ENCODE measurements around the gene CACNA1F. TPM values are rescaled to one million over a fixed set of nuclear protein-coding genes. Genes with fewer than 3 reads are reported as not detected.
A peak's percentile ranks its signal among the peaks of the same experiment; 100 is the strongest.

CACNA1F gene
- total RNA-seq (under 1 TPM; under 0.01 to 0.11 TPM), polyA plus RNA-seq (ENCODE audit: insufficient read length in 2 of 2) (under 1 TPM; 0.11 to 0.21 TPM)
- long read RNA-seq, donor 1: 0 reads
- long read RNA-seq, donor 2: 0 reads
- long read RNA-seq, donor 3: 0 reads
- long read RNA-seq, donor 4: 0 reads

GRCh38 chrX:49233176-49233575 lies at the start of gene CACNA1F:
Gene CACNA1F (minus strand): TSS chrX:49233340. CDS start chrX:49233309, 31 bp downstream.
- Histone ChIP-seq H3K36me3 (ENCODE audit: control insufficient read depth, insufficient read depth, low read length) (peaks cover 3% of the 10 kb centered on the region), H3K4me3 (ENCODE audit: low read depth, low read length) (no peak within 1 kb of the TSS), H3K4me1 (ENCODE audit: control insufficient read depth, insufficient read depth, low read length) (peaks cover 17% of the 10 kb centered on the region), H3K27me3 (ENCODE audit: control insufficient read depth, insufficient read depth, low read length) (peaks cover 2% of the 10 kb centered on the region), H3K9me3 (ENCODE audit: control insufficient read depth, insufficient read depth, low read length) (no peaks in the 10 kb centered on the region), H3K27ac (ENCODE audit: low read depth, low read length) (no peak within 1 kb of the TSS)
- WGBS (ENCODE audit: insufficient coverage): no CpG with 5 or more reads among the region's 9 CpGs
- no peak for DNase-seq (ENCODE audit: low read depth in 4 of 6, low spot score in 6 of 6)

DNA sequence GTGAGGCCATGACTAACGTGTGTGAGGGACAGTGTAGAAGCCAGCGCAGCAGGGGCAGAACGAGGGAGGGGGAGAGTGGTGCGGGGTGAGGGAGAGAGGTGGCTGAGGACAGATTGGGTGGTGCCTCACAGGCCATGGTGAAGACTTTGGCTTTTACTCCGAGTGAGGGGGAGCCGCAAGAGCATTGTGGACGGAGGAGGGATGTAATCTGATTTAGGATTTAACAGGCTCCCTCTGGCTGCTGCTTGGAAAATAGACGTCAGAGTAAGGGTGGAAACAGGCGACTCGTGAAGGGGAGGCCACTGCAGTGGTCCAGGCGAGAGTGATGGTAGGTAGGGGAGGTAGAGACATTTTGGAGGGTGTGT lies 49.5 kb upstream of the CACNA1F start:
- Histone ChIP-seq H3K4me3 (ENCODE audit: low read depth, low read length) (no peak overlapping the region), H3K27ac (ENCODE audit: low read depth, low read length) (no peak overlapping the region), H3K27me3 (ENCODE audit: control insufficient read depth, insufficient read depth, low read length) (no peaks in the 10 kb centered on the region), H3K4me1 (ENCODE audit: control insufficient read depth, insufficient read depth, low read length) (peaks cover 3% of the 10 kb centered on the region), H3K36me3 (ENCODE audit: control insufficient read depth, insufficient read depth, low read length) (peaks cover 17% of the 10 kb centered on the region), H3K9me3 (ENCODE audit: control insufficient read depth, insufficient read depth, low read length) (no peaks in the 10 kb centered on the region)
- whole genome bisulfite sequencing (ENCODE audit: insufficient coverage): 30% methylated on average over 10 of the region's 11 CpGs
- peak in 2 of 6 donors; percentile 33 to 44 for DNase-seq (ENCODE audit: low read depth in 4 of 6, low spot score in 6 of 6)

DNA sequence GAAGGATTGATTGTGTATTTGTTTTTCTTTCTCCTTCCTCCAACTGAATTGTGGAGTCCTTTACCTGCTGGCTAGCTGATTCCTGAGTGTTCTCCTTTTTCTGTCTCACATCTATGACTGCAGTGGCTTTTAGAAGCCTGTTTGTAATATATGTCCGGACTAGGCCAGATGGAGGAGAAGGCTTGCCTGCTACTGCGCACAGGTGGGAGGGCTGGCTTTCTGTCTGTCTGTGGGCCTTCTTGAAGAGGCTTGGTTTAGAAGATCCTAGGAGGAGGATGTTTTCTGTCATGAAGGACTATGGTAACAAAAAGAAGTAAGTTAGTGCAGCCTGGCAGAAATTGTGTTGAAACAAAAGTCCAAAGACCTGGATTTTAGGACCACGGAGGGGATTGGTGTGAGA lies 44.9 kb upstream of the CACNA1F start:
- Histone ChIP-seq H3K4me3 (ENCODE audit: low read depth, low read length) (no peak overlapping the region), H3K9me3 (ENCODE audit: control insufficient read depth, insufficient read depth, low read length) (no peaks in the 10 kb centered on the region), H3K36me3 (ENCODE audit: control insufficient read depth, insufficient read depth, low read length) (peaks cover 9% of the 10 kb centered on the region), H3K4me1 (ENCODE audit: control insufficient read depth, insufficient read depth, low read length) (peaks cover 7% of the 10 kb centered on the region), H3K27me3 (ENCODE audit: control insufficient read depth, insufficient read depth, low read length) (no peaks in the 10 kb centered on the region), H3K27ac (ENCODE audit: low read depth, low read length) (no peak overlapping the region)
- 82% methylated on average over 3 of the region's 3 CpGs for WGBS (ENCODE audit: insufficient coverage)
- DNase-seq (ENCODE audit: low read depth in 4 of 6, low spot score in 6 of 6): no peak

DNA sequence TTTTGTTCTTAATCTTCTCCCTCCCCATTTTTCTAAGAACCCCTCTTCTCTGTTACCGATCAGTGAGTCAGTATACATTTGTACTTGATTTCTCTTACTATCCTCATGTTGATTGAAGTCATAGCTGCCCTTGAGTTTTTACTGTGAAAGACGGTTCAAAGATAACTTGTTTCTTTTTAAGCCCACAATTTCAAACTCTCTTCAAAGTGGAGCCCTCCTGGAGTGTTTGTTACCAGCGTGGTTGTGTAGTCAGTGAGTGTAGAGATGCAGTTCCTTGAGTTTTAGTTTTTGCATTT lies 44.3 kb upstream of the CACNA1F start:
- Histone ChIP-seq H3K27me3 (ENCODE audit: control insufficient read depth, insufficient read depth, low read length) (no peaks in the 10 kb centered on the region), H3K27ac (ENCODE audit: low read depth, low read length) (no peak overlapping the region), H3K36me3 (ENCODE audit: control insufficient read depth, insufficient read depth, low read length) (peaks cover 9% of the 10 kb centered on the region), H3K4me3 (ENCODE audit: low read depth, low read length) (no peak overlapping the region), H3K9me3 (ENCODE audit: control insufficient read depth, insufficient read depth, low read length) (no peaks in the 10 kb centered on the region), H3K4me1 (ENCODE audit: control insufficient read depth, insufficient read depth, low read length) (peaks cover 5% of the 10 kb centered on the region)
- WGBS (ENCODE audit: insufficient coverage): 67% methylated on average over 1 of the region's 3 CpGs
- DNase-seq (ENCODE audit: low read depth in 4 of 6, low spot score in 6 of 6): no peak

GRCh38 chrX:49276671-49277534 lies 43.8 kb upstream of the CACNA1F start:
- Histone ChIP-seq H3K36me3 (ENCODE audit: control insufficient read depth, insufficient read depth, low read length) (peaks cover 9% of the 10 kb centered on the region), H3K9me3 (ENCODE audit: control insufficient read depth, insufficient read depth, low read length) (no peaks in the 10 kb centered on the region), H3K4me1 (ENCODE audit: control insufficient read depth, insufficient read depth, low read length) (peaks cover 11% of the 10 kb centered on the region), H3K27me3 (ENCODE audit: control insufficient read depth, insufficient read depth, low read length) (no peaks in the 10 kb centered on the region), H3K4me3 (ENCODE audit: low read depth, low read length) (no peak overlapping the region), H3K27ac (ENCODE audit: low read depth, low read length) (no peak overlapping the region)
- 74% methylated on average over 18 of the region's 19 CpGs for WGBS (ENCODE audit: insufficient coverage)
- no peak for DNase-seq (ENCODE audit: low read depth in 4 of 6, low spot score in 6 of 6)

GRCh38 chrX:49276207-49276606 lies 43.1 kb upstream of the CACNA1F start:
- peaks cover 12% of the 10 kb centered on the region for H3K4me1 ChIP-seq (ENCODE audit: control insufficient read depth, insufficient read depth, low read length)
- H3K4me3 ChIP-seq (ENCODE audit: low read depth, low read length): no peak overlapping the region
- H3K9me3 ChIP-seq (ENCODE audit: control insufficient read depth, insufficient read depth, low read length): no peaks in the 10 kb centered on the region
- WGBS (ENCODE audit: insufficient coverage): no CpG with 5 or more reads among the region's 1 CpG
- H3K27ac ChIP-seq (ENCODE audit: low read depth, low read length): no peak overlapping the region
- peaks cover 7% of the 10 kb centered on the region for H3K36me3 ChIP-seq (ENCODE audit: control insufficient read depth, insufficient read depth, low read length)
- no peak for DNase-seq (ENCODE audit: low read depth in 4 of 6, low spot score in 6 of 6)
- H3K27me3 ChIP-seq (ENCODE audit: control insufficient read depth, insufficient read depth, low read length): no peaks in the 10 kb centered on the region

- Histone ChIP-seq H3K27ac (ENCODE audit: low read depth, low read length) (no peak overlapping the region), H3K4me1 (ENCODE audit: control insufficient read depth, insufficient read depth, low read length) (peaks cover 19% of the 10 kb centered on the region)
- WGBS (ENCODE audit: insufficient coverage): 85% methylated on average over 3 of the region's 8 CpGs
Observed at GRCh38 chrX:49273181-49273727, 40.1 kb upstream of the CACNA1F start.

GRCh38 chrX:49272421-49272820 lies 39.3 kb upstream of the CACNA1F start:
- no peaks in the 10 kb centered on the region for H3K9me3 ChIP-seq (ENCODE audit: control insufficient read depth, insufficient read depth, low read length)
- no peaks in the 10 kb centered on the region for H3K27me3 ChIP-seq (ENCODE audit: control insufficient read depth, insufficient read depth, low read length)
- DNase-seq (ENCODE audit: low read depth in 4 of 6, low spot score in 6 of 6): no peak
- peaks cover 11% of the 10 kb centered on the region for H3K36me3 ChIP-seq (ENCODE audit: control insufficient read depth, insufficient read depth, low read length)
- no peak overlapping the region for H3K4me3 ChIP-seq (ENCODE audit: low read depth, low read length)
- H3K27ac ChIP-seq (ENCODE audit: low read depth, low read length): no peak overlapping the region
- H3K4me1 ChIP-seq (ENCODE audit: control insufficient read depth, insufficient read depth, low read length): peaks cover 19% of the 10 kb centered on the region
- no CpG with 5 or more reads among the region's 6 CpGs for WGBS (ENCODE audit: insufficient coverage)

More at GRCh38 chrX:49273181-49273727, 40.1 kb upstream of the CACNA1F start:
- Histone ChIP-seq H3K36me3 (ENCODE audit: control insufficient read depth, insufficient read depth, low read length) (peaks cover 11% of the 10 kb centered on the region), H3K4me3 (ENCODE audit: low read depth, low read length) (no peak overlapping the region), H3K27me3 (ENCODE audit: control insufficient read depth, insufficient read depth, low read length) (no peaks in the 10 kb centered on the region), H3K9me3 (ENCODE audit: control insufficient read depth, insufficient read depth, low read length) (no peaks in the 10 kb centered on the region)
- no peak for DNase-seq (ENCODE audit: low read depth in 4 of 6, low spot score in 6 of 6)

- Histone ChIP-seq H3K4me3 (ENCODE audit: low read depth, low read length) (no peak overlapping the region), H3K27me3 (ENCODE audit: control insufficient read depth, insufficient read depth, low read length) (no peaks in the 10 kb centered on the region), H3K9me3 (ENCODE audit: control insufficient read depth, insufficient read depth, low read length) (no peaks in the 10 kb centered on the region), H3K4me1 (ENCODE audit: control insufficient read depth, insufficient read depth, low read length) (peaks cover 15% of the 10 kb centered on the region), H3K36me3 (ENCODE audit: control insufficient read depth, insufficient read depth, low read length) (peaks cover 11% of the 10 kb centered on the region), H3K27ac (ENCODE audit: low read depth, low read length) (no peak overlapping the region)
- WGBS (ENCODE audit: insufficient coverage): 63% methylated on average over 1 of the region's 2 CpGs
- DNase-seq (ENCODE audit: low read depth in 4 of 6, low spot score in 6 of 6): no peak
Observed at GRCh38 chrX:49271341-49271740, 38.2 kb upstream of the CACNA1F start.

Measured in spinal cord (tissue), 10 donors.